ENCODE measurements around the gene ARMH1.
"Not testable (repeated sequence)": the region's sequence is repeated elsewhere in the genome, so short reads cannot be mapped to it uniquely, and the experiment has no call there.

ARMH1 gene

GRCh38 chr1:44696101-44696500 lies 21.6 kb downstream of the ARMH1 start:
- DNase-seq (ENCODE audit: insufficient read length, low spot score) (no peak), FAIRE-seq (no peak)
- no peak for TF ChIP-seq CTCF (IDR thresholded peaks at IDR 0.05; ENCODE audit: insufficient read depth, missing control alignments)

- no peak for DNase-seq (ENCODE audit: insufficient read length, low spot score)
- no peak for TF ChIP-seq CTCF (IDR thresholded peaks at IDR 0.05; ENCODE audit: insufficient read depth, missing control alignments)
- no peak for FAIRE-seq
These were observed 22.4 kb downstream of the ARMH1 start for GRCh38 chr1:44696789-44697345.

- DNase-seq (ENCODE audit: insufficient read length, low spot score) (no peak), FAIRE-seq (no peak)
- TF ChIP-seq CTCF (IDR thresholded peaks at IDR 0.05; ENCODE audit: insufficient read depth, missing control alignments), result no peak
These were observed 23.6 kb downstream of the ARMH1 start for GRCh38 chr1:44698138-44698537.

GRCh38 chr1:44699375-44699774 lies 24.9 kb downstream of the ARMH1 start:
- DNase-seq (ENCODE audit: insufficient read length, low spot score); FAIRE-seq: not testable (repeated sequence)

- FAIRE-seq (no peak), DNase-seq (ENCODE audit: insufficient read length, low spot score) (no peak)
- TF ChIP-seq CTCF (IDR thresholded peaks at IDR 0.05; ENCODE audit: insufficient read depth, missing control alignments), result no peak
These were observed 26.1 kb downstream of the ARMH1 start for GRCh38 chr1:44700573-44700972.

- FAIRE-seq, result no peak
- DNase-seq (ENCODE audit: insufficient read length, low spot score), result no peak
- no peak for TF ChIP-seq CTCF (IDR thresholded peaks at IDR 0.05; ENCODE audit: insufficient read depth, missing control alignments)
These were observed 26.6 kb downstream of the ARMH1 start for GRCh38 chr1:44701141-44701573.

- no peak for DNase-seq (ENCODE audit: insufficient read length, low spot score)
- no peak for TF ChIP-seq CTCF (IDR thresholded peaks at IDR 0.05; ENCODE audit: insufficient read depth, missing control alignments)
- no peak for FAIRE-seq
These were observed 31.0 kb downstream of the ARMH1 start for GRCh38 chr1:44705470-44705869.

- DNase-seq (ENCODE audit: insufficient read length, low spot score) (no peak), FAIRE-seq (no peak)
- TF ChIP-seq CTCF (IDR thresholded peaks at IDR 0.05; ENCODE audit: insufficient read depth, missing control alignments), result no peak
These were observed 31.4 kb downstream of the ARMH1 start for GRCh38 chr1:44705938-44706337.
